Ovary (tissue), 10 donors: ENCODE data around the gene SLC9A9. TPM values are rescaled to one million over a fixed set of nuclear protein-coding genes. Genes with fewer than 3 reads are reported as not detected.
A peak's percentile ranks its signal among the peaks of the same experiment; 100 is the strongest.

Experiments used
- DNase-seq, 5 donors: peaks; one replicate each; pipeline ENCODE4 v3.0.0-alpha.2; 2019 to 2020
- H3K27ac ChIP-seq, 2 donors: fragments of 200-600 bp; one replicate each; pipeline versions ENCODE4 v1.5.1 to v1.8.0; 2019 to 2022
- H3K27me3 ChIP-seq: fragments of 200-600 bp; one replicate; pipeline ENCODE4 v1.8.0; 2022
- H3K36me3 ChIP-seq: fragments of 200-600 bp; sonication (generic); one replicate; pipeline ENCODE4 v1.5.1; 2019
- H3K4me1 ChIP-seq: one replicate; pipeline ENCODE4 v1.8.1; 2013; ENCODE audit warnings: mild to moderate bottlenecking, moderate library complexity; ENCODE audit not compliant: insufficient read depth
- H3K4me3 ChIP-seq: fragments of 200-600 bp; sonication (generic); one replicate; pipeline ENCODE4 v1.5.1; 2017
- H3K9me3 ChIP-seq, 2 donors: fragments of 200-600 bp in 1 of 2; sonication (generic) in 1 of 2; one replicate each; pipeline versions ENCODE4 v1.5.1 to v1.8.1; 2013 to 2019; ENCODE audit warnings: mild to moderate bottlenecking in 1 of 2, moderate library complexity in 1 of 2
- CTCF ChIP-seq, 3 donors: fragments of 450-650 bp in 2 of 3; fragments of 200-600 bp in 1 of 3; IDR thresholded peaks; one replicate each; pipeline versions ENCODE4 v1.5.1 to v1.8.0; 2016 to 2022; ENCODE audit warnings: antibody characterized with exemption in 3 of 3, mild to moderate bottlenecking in 1 of 3
- EP300 ChIP-seq: sonication (generic); formaldehyde crosslinking; IDR thresholded peaks from one replicate; pipeline ENCODE4 v1.6.1; 2017; ENCODE audit warnings: antibody characterized with exemption
- POLR2A ChIP-seq: fragments of 450-650 bp; IDR thresholded peaks from one replicate; pipeline ENCODE4 v1.6.1; 2017; ENCODE audit warnings: antibody characterized with exemption, mild to moderate bottlenecking, moderate library complexity
- WGBS, 3 donors: extraction: QIAGEN DNeasy Blood & Tissue Kit in 1 of 3; methylation state at CpG; one replicate each; pipeline versions ENCODE4 v1.1.5 to v1.1.7; 2013 to 2017; 5-methylcytosine and 5-hydroxymethylcytosine counted together
- intact Hi-C, 4 donors: fragments of 100-400 bp; cut with DNase I; formaldehyde crosslinking; loops; one replicate each; pipeline versions ENCODE4 v1.11.0 to v1.15.1; 2022 to 2023
- long read RNA-seq, 3 donors: library from polyadenylated mRNA in 2 of 3; unstranded in 2 of 3; transcript quantifications; one replicate each; pipeline ENCODE4 v2.0.0 and lab custom pipeline, GENCODE V29; 2021 to 2026
- polyA plus RNA-seq, 2 donors: library from polyadenylated mRNA; stranded (reverse); fragments of 200-250 nt in 1 of 2; fragments of 350-450 nt in 1 of 2; fragmentation: Illumina TruSeq in 1 of 2; extraction: RNeasy Lipid Tissue Mini Kit (QIAGEN cat#74804) in 1 of 2; gene quantifications; one replicate each; pipeline ENCODE4 v1.2.3, GENCODE V29; 2013 to 2014
- total RNA-seq, 7 donors: library from RNA; depleted of rRNA in 2 of 7; stranded (reverse); fragments of >200 nt in 2 of 7; fragmentation: NEBNext Ultra II Directional in 3 of 7; extraction: Animal tissue kit (Norgen Biotek cat#: 25700) in 3 of 7; gene quantifications; one replicate each; pipeline versions ENCODE4 v1.1.0 to v1.2.4, GENCODE V29; 2016 to 2023
- donor health status: DM: no; HTN: no; CAD: no; lungs with moderate emphysema.
- donor health status: DM: no; HTN: no; CAD: no.
- donor health status: Bipolar disorder and iron deficiency.
- donor health status: DM: yes; HTN: yes; CAD: no.
- donor health status: DM: no; HTN: no; CAD: no.
- donor health status: DM: yes; HTN: yes; CAD: no.

Gene SLC9A9
- total RNA-seq (10 to 100 TPM in 6 of 7 donors, 1 to 10 TPM in 1; 7.0 to 18.9 (median 13.5) TPM), polyA plus RNA-seq (10 to 100 TPM; 12.8 to 22.7 TPM)
- long read RNA-seq, donor 1, partial matches to known transcripts: 7 of 11 reads
- long read RNA-seq, donor 1, other reads (novel, unspliced or antisense): 3 of 11 reads
- long read RNA-seq, donor 2: 0 reads
- long read RNA-seq, donor 3, transcript SLC9A9-201 (16 exons, 3,627 nt): major isoform, 6 of 10 reads
- long read RNA-seq, donor 3, partial matches to known transcripts: 2 of 10 reads
- long read RNA-seq, donor 3, other reads (novel, unspliced or antisense): 2 of 10 reads

DNA sequence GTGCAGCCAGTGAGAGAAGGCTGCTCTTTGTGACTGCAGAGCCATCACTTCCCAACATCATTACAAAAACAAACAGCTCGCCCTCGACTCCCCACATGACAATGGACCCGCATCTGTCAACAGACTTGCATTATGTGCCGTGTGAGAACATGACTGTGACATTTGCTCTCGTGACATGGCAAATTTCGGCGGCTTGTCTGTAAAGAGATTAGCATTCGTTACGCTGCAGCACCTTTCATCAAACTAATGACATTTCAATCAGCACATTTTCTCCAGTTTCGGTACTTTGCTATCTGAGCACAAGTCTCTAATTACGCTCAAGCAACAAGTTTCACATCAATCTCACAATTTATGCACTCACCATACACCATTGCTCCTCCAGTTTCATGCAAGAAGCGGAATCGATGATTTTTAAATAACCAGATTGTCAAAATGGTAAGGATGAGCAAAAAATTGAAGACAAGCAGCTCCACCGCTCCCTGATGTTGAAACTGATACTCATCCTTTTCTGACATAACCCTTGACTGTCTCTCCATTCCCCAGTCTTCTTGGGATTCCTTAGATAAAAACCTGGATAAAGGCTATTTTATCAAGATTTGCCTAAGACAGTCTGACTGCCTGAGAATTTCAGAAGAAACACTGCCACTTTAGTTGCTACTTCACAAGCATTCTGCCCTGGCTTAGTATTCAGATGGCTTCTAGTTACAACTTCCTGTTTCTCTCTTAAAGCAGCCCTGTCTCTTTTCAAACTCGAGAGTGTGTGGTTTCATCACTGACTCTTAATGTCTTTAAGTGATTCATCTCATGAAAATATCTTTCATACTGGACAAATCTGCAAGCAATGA is at the start of gene SLC9A9:
TSS of gene SLC9A9 (minus strand) at position 682 of the 845 bp plus-strand sequence. CDS start at position 536, 146 bp downstream.
- H3K4me3 ChIP-seq: peak within 1 kb of the TSS; percentile 59
- TF ChIP-seq EP300 (no peak), POLR2A (no peak), CTCF (IDR thresholded peaks at IDR 0.05) (no peak)
- H3K27me3 ChIP-seq: no peaks in the 10 kb centered on the region
- no peaks in the 10 kb centered on the region for H3K9me3 ChIP-seq
- DNase-seq: peak in 1 of 5 donors; percentile 26
- H3K4me1 ChIP-seq: peaks cover 9% of the 10 kb centered on the region
- intact Hi-C loops: no loop called here
- 0% methylated on average over 15 of the region's 15 CpGs for WGBS, 3 donors
- no peaks in the 10 kb centered on the region for H3K36me3 ChIP-seq
- peak within 1 kb of the TSS in 1 of 2 donors; percentile 45 for H3K27ac ChIP-seq

DNA sequence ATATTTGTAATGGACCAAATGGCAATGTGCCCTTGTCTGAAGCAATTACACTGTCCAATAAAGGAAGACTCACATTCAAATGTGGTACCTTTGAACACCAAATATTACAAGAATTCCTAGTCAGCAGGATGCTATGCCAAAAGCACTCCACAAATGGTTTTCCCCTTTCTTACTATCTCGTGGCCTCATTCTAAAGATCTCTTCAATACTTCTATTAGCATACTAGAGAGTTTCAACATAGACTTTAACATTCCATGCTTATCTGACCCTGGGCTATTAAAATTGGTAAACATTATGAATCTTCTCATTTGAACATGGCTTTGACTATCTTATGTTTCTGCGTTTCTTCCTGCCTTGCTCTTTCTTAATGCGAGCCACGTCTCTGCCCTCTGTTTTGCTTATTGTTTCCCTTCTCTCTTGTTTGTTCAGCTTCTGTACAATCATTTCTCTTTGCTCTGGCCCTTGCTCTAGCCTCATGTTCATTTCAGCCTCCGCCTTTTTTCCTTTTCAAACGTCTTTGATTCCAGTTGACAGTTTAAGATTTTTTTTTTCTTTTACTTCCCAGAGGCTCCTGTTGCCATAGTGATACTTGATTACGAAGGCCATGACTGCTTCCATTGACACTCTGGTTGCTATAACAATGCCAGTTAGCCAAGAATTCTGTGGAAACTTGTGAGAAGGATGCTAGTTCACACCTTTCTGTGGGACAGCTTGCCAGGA is 49.5 kb upstream of the SLC9A9 start:
- TF ChIP-seq POLR2A (no peak), EP300 (no peak), CTCF (IDR thresholded peaks at IDR 0.05) (no peak)
- DNase-seq: no peak
- H3K9me3 ChIP-seq: no peaks in the 10 kb centered on the region
- H3K4me1 ChIP-seq: peaks cover 2% of the 10 kb centered on the region
- H3K36me3 ChIP-seq: no peaks in the 10 kb centered on the region
- WGBS, 3 donors: 7 to 16% (median 9%) methylated on average over 7 of the region's 7 CpGs
- no peaks in the 10 kb centered on the region for H3K27me3 ChIP-seq
- no peak overlapping the region for H3K27ac ChIP-seq
- no peak overlapping the region for H3K4me3 ChIP-seq
- intact Hi-C loops: no loop called here

DNA sequence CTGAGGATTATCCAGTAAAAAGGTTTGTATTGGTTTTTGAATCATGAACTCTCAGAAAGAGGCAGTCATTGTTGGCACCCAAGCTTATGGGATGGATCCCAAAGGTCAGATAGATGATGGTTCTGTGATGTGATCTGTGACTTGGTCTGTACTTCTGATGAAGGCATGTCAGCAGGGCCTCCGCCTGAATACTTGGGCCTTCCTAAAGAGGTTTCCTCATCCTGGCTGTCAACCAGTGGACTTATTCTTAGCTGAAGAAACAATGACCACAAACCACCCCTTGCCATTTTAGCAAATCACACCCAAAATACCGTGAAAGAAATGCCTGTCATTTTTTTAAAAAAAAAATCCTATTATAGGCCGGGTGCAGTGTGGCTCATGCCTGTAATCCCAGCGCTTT is 48.2 kb upstream of the SLC9A9 start:
- Histone ChIP-seq H3K36me3 (no peaks in the 10 kb centered on the region), H3K27ac (no peak overlapping the region), H3K4me3 (no peak overlapping the region), H3K9me3 (no peaks in the 10 kb centered on the region), H3K27me3 (no peaks in the 10 kb centered on the region), H3K4me1 (peaks cover 2% of the 10 kb centered on the region)
- intact Hi-C loops: no loop called here
- no peak for DNase-seq
- 87 to 91% (median 89%) methylated on average over 4 of the region's 4 CpGs for WGBS, 3 donors
- TF ChIP-seq EP300 (no peak), CTCF (IDR thresholded peaks at IDR 0.05) (no peak), POLR2A (no peak)

DNA sequence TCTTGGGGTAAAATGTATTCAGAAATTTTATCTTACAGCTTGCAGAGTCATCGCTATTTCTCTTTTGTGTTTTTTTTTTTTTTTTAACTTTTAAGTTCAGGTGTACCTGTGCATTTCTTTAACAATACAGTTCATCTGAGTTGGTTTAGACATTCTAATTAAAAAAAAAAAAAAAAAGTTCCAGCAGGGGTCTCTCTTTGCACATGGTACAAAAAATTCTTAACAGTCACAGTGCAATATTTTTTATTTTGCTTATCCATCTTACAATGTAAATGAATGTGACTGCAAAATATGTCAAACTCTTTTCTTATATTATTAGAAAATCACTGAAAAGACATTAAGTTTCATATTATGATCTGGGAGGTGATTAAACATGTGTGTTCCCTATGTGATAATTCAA is 47.5 kb upstream of the SLC9A9 start:
- intact Hi-C loops: no loop called here
- Histone ChIP-seq H3K36me3 (no peaks in the 10 kb centered on the region), H3K4me3 (no peak overlapping the region), H3K9me3 (no peaks in the 10 kb centered on the region), H3K27ac (no peak overlapping the region), H3K4me1 (peaks cover 2% of the 10 kb centered on the region), H3K27me3 (no peaks in the 10 kb centered on the region)
- WGBS, 3 donors: 77 to 80% (median 79%) methylated on average over 1 of the region's 1 CpG
- DNase-seq: no peak
- TF ChIP-seq EP300 (no peak), CTCF (IDR thresholded peaks at IDR 0.05) (no peak), POLR2A (no peak)
